CD4-positive, alpha-beta T cell (primary cell): ENCODE measurements around the gene YPEL1. TPM values are rescaled to one million over a fixed set of nuclear protein-coding genes. Genes with fewer than 3 reads are reported as not detected.

Source experiments
- ATAC-seq: fragments of 200-7000 bp; cut with Tn5 transposase; one replicate; pipeline ENCODE4 v1.10.0; 2022; ENCODE audit warnings: mild to moderate bottlenecking; ENCODE audit not compliant: poor library complexity
- CTCF ChIA-PET: fragments of 350-600 bp; sonication (Branson Sonifier 250); formaldehyde crosslinking; loops from one replicate; lab custom pipeline; 2021; ENCODE audit warnings: antibody characterized with exemption, inconsistent platforms; lab: Charles Lee
- POLR2A ChIA-PET: fragments of 350-600 bp; sonication (Branson Sonifier 250); formaldehyde crosslinking; loops from one replicate; lab custom pipeline; 2021; ENCODE audit warnings: antibody characterized with exemption, inconsistent platforms; lab: Charles Lee
- DNase-seq, 14 experiments: peaks; one replicate each; pipeline ENCODE4 v3.0.0-alpha.2; 2013 to 2020; ENCODE audit warnings: mixed read lengths in 2 of 14
- H3K27ac ChIP-seq, 2 donors: one replicate each; pipeline versions ENCODE4 v1.5.1 to v1.7.0; 2013; ENCODE audit warnings: low read length in 2 of 2, low read depth in 1 of 2, mild to moderate bottlenecking in 1 of 2
- H3K27me3 ChIP-seq, 2 experiments: 1 replicate in 1 of 2; 2 replicates in 1 of 2; pipeline versions ENCODE4 v1.6.1 to v1.7.0; 2013; ENCODE audit warnings: low read length in 2 of 2, control low read depth in 1 of 2, mild to moderate bottlenecking in 1 of 2, moderate library complexity in 1 of 2; ENCODE audit not compliant: insufficient read depth in 2 of 2, control insufficient read depth in 1 of 2
- H3K36me3 ChIP-seq: one replicate; pipeline ENCODE4 v1.6.1; 2013; ENCODE audit warnings: low read length, control low read depth; ENCODE audit not compliant: insufficient read depth
- H3K4me1 ChIP-seq: one replicate; pipeline ENCODE4 v1.6.1; 2013; ENCODE audit warnings: low read length, control low read depth; ENCODE audit not compliant: insufficient read depth
- H3K4me3 ChIP-seq: one replicate; pipeline ENCODE4 v1.5.1; 2013; ENCODE audit warnings: mild to moderate bottlenecking, low read length, moderate library complexity
- H3K9me3 ChIP-seq, 2 experiments: 1 replicate in 1 of 2; 2 replicates in 1 of 2; pipeline versions ENCODE4 v1.6.1 to v1.7.0; 2013; ENCODE audit warnings: low read length in 2 of 2, mild to moderate bottlenecking in 2 of 2, control low read depth in 1 of 2, moderate library complexity in 1 of 2; ENCODE audit not compliant: control insufficient read depth in 1 of 2, insufficient read depth in 1 of 2
- H3K27ac Mint-ChIP-seq: one replicate; pipeline ENCODE4 v1.8.0; 2020; ENCODE audit warnings: mixed read lengths
- H3K27me3 Mint-ChIP-seq: one replicate; pipeline ENCODE4 v1.8.0; 2021; ENCODE audit warnings: mixed read lengths
- H3K36me3 Mint-ChIP-seq: one replicate; pipeline ENCODE4 v1.8.0; 2021; ENCODE audit warnings: low read depth, mixed read lengths
- H3K4me1 Mint-ChIP-seq: one replicate; pipeline ENCODE4 v1.8.0; 2021; ENCODE audit warnings: low read depth, mixed read lengths
- H3K4me3 Mint-ChIP-seq: one replicate; pipeline ENCODE4 v1.8.0; 2020; ENCODE audit warnings: mild to moderate bottlenecking, mixed read lengths
- H3K9me3 Mint-ChIP-seq: one replicate; pipeline ENCODE4 v1.8.0; 2020; ENCODE audit warnings: mixed read lengths
- CTCF ChIP-seq: fragments of 200-600 bp; IDR thresholded peaks from one replicate; pipeline ENCODE4 v1.8.0; 2022; ENCODE audit warnings: antibody characterized with exemption, mild to moderate bottlenecking
- intact Hi-C, 2 experiments: fragments of 100-400 bp; cut with DNase I in 1 of 2; cut with micrococcal nuclease in 1 of 2; formaldehyde crosslinking; loops; one replicate each; pipeline versions ENCODE4 v1.15.1 to v1.9.0; 2023 to 2025; cut with DNase I, micrococcal nuclease
- total RNA-seq, 174 experiments: library from RNA in 2 of 174; stranded (reverse) in 2 of 174; gene quantifications; one replicate each; pipeline ENCODE4 v1.2.3 and lab custom pipeline; 2021 to 2026

YPEL1 gene
- total RNA-seq, 2 experiments from 2014 or later, result 2.3 to 2.6 TPM

- H3K4me3 ChIP-seq, result no peak overlapping the region
These were observed 3.4 kb upstream of the YPEL1 start for GRCh38 chr22:21738966-21739365.

DNA sequence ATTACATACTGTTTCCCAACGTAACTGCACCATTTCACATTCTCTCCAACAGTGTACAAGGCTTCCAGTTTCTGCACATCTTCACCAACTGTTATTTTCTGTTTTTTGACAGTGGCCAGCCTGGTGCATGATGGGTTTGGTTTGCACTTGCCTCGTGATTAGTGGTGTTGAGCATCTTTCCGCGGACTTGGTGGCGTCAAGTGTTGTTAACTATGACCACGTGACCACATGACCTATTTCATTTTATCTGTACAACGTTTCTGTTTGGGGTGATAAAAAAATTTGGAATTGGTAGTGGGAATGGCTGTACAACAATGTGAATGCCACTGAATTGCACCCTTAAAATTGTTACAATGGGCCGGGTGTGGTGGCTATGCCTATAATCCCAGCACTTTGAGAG, 2.5 kb upstream of the YPEL1 start:
- Histone ChIP-seq H3K9me3 (no peaks in the 10 kb centered on the region), H3K36me3 (no peaks in the 10 kb centered on the region), H3K27ac (no peak overlapping the region), H3K4me3 (no peak overlapping the region), H3K4me1 (peaks cover 23% of the 10 kb centered on the region), H3K27me3 (no peaks in the 10 kb centered on the region)
- no peak for ATAC-seq
- H3K4me3 Mint-ChIP-seq, result peak overlapping the region; percentile 52
- TF ChIP-seq CTCF, result no peak
- peaks cover 14% of the 10 kb centered on the region for H3K4me1 Mint-ChIP-seq
- POLR2A ChIA-PET, result no interaction called here
- no peaks in the 10 kb centered on the region for H3K36me3 Mint-ChIP-seq
- H3K9me3 Mint-ChIP-seq, result no peaks in the 10 kb centered on the region
- DNase-seq, result peak in 1 of 14 experiments; percentile 15
- H3K27ac Mint-ChIP-seq, result no peak overlapping the region
- intact Hi-C loops, result no loop called here
- no peaks in the 10 kb centered on the region for H3K27me3 Mint-ChIP-seq
- CTCF ChIA-PET, result no interaction called here

More at GRCh38 chr22:21738966-21739365, 3.4 kb upstream of the YPEL1 start:
- ATAC-seq (no peak), DNase-seq (no peak)
- peaks cover 18% of the 10 kb centered on the region for H3K4me1 ChIP-seq
- no peaks in the 10 kb centered on the region for H3K36me3 Mint-ChIP-seq
- POLR2A ChIA-PET, result no interaction called here
- H3K4me3 Mint-ChIP-seq, result no peak overlapping the region
- H3K27ac ChIP-seq, result no peak overlapping the region
- no peaks in the 10 kb centered on the region for H3K27me3 ChIP-seq
- no peak for TF ChIP-seq CTCF
- no peaks in the 10 kb centered on the region for H3K36me3 ChIP-seq
- H3K9me3 Mint-ChIP-seq, result no peaks in the 10 kb centered on the region
- H3K4me1 Mint-ChIP-seq, result peaks cover 13% of the 10 kb centered on the region
- no peaks in the 10 kb centered on the region for H3K9me3 ChIP-seq
- CTCF ChIA-PET, result no interaction called here
- intact Hi-C loops, result no loop called here
- no peaks in the 10 kb centered on the region for H3K27me3 Mint-ChIP-seq
- H3K27ac Mint-ChIP-seq, result no peak overlapping the region

- Mint-ChIP-seq H3K36me3 (no peaks in the 10 kb centered on the region), H3K4me3 (peak overlapping the region; percentile 52)
- POLR2A ChIA-PET, result no interaction called here
These were observed 1.4 kb upstream of the YPEL1 start for GRCh38 chr22:21736948-21737347.

More at GRCh38 chr22:21736948-21737347, 1.4 kb upstream of the YPEL1 start:
- CTCF ChIA-PET, result no interaction called here
- Mint-ChIP-seq H3K27me3 (no peaks in the 10 kb centered on the region), H3K9me3 (no peaks in the 10 kb centered on the region), H3K27ac (peak overlapping the region; percentile 9), H3K4me1 (peaks cover 14% of the 10 kb centered on the region)
- Histone ChIP-seq H3K27me3 (no peaks in the 10 kb centered on the region), H3K27ac (no peak overlapping the region), H3K9me3 (no peaks in the 10 kb centered on the region), H3K4me1 (peaks cover 23% of the 10 kb centered on the region), H3K36me3 (no peaks in the 10 kb centered on the region), H3K4me3 (no peak overlapping the region)
- no peak for TF ChIP-seq CTCF
- ATAC-seq (no peak), DNase-seq (peak in 1 of 14 experiments; percentile 16)
- intact Hi-C loops, result loop anchor here in 1 of 2 experiments (2.0 kb wide), 1 partner anchor 130 kb away; the partner anchor contains the start of gene MAPK1
